CD14-positive monocyte (primary cell): Measurements from ENCODE around the gene DBT. TPM values are rescaled to one million over a fixed set of nuclear protein-coding genes. Genes with fewer than 3 reads are reported as not detected.
A peak's percentile ranks its signal among the peaks of the same experiment; 100 is the strongest.
"Not testable (repeated sequence)": the region's sequence is repeated elsewhere in the genome, so short reads cannot be mapped to it uniquely, and the experiment has no call there.

Experiments used
- DNase-seq, 3 donors: peaks; one replicate each; pipeline ENCODE4 v3.0.0-alpha.2; 2011 to 2022
- H2AFZ ChIP-seq: 2 replicates; pipeline ENCODE4 v1.6.0; 2012; ENCODE audit warnings: mild to moderate bottlenecking, low read depth, low read length, inconsistent platforms; ENCODE audit not compliant: insufficient read depth, poor library complexity, severe bottlenecking
- H3K27ac ChIP-seq, 2 donors: 1 replicate in 1 of 2; 2 replicates in 1 of 2; pipeline ENCODE4 v1.5.1; 2012 to 2013; ENCODE audit warnings: low read length in 2 of 2, control low read depth in 1 of 2, inconsistent platforms in 1 of 2, low read depth in 1 of 2, mild to moderate bottlenecking in 1 of 2
- H3K27me3 ChIP-seq, 2 donors: one replicate each; pipeline versions ENCODE4 v1.6.0 to v1.6.1; 2011 to 2013; ENCODE audit warnings: low read length in 2 of 2; ENCODE audit not compliant: control insufficient read depth in 2 of 2, insufficient read depth in 2 of 2
- H3K36me3 ChIP-seq, 2 donors: replicated peaks in 1 of 2; 1 replicate in 1 of 2; 2 replicates in 1 of 2; pipeline versions ENCODE4 v1.5.1 to v1.6.1; 2012 to 2013; ENCODE audit warnings: low read length in 2 of 2, control low read depth in 1 of 2, inconsistent platforms in 1 of 2, mild to moderate bottlenecking in 1 of 2; ENCODE audit not compliant: insufficient read depth in 2 of 2, control insufficient read depth in 1 of 2
- H3K4me1 ChIP-seq, 2 donors: 1 replicate in 1 of 2; 2 replicates in 1 of 2; pipeline versions ENCODE4 v1.5.1 to v1.6.1; 2012 to 2013; ENCODE audit warnings: low read length in 2 of 2, control low read depth in 1 of 2, inconsistent platforms in 1 of 2, mild to moderate bottlenecking in 1 of 2, moderate library complexity in 1 of 2; ENCODE audit not compliant: insufficient read depth in 2 of 2, control insufficient read depth in 1 of 2
- H3K4me2 ChIP-seq: replicated peaks from 2 replicates; pipeline ENCODE3; 2012; ENCODE audit warnings: low read length, moderate library complexity, mild to moderate bottlenecking; ENCODE audit not compliant: poor library complexity, severe bottlenecking; ENCODE audit errors: extremely low read depth
- H3K4me3 ChIP-seq, 3 experiments: fragments of 200-600 bp in 1 of 3; sonication (generic) in 1 of 3; replicated peaks in 1 of 3; 1 replicate in 2 of 3; 2 replicates in 1 of 3; pipeline ENCODE4 v1.5.1; 2011 to 2013; ENCODE audit warnings: low read length in 3 of 3, mild to moderate bottlenecking in 3 of 3, control low read depth in 2 of 3, low read depth in 2 of 3, inconsistent platforms in 1 of 3, moderate library complexity in 1 of 3
- H3K79me2 ChIP-seq: 2 replicates; pipeline ENCODE4 v1.6.0; 2012; ENCODE audit warnings: mild to moderate bottlenecking, control low read depth, inconsistent platforms, low read length, moderate library complexity; ENCODE audit not compliant: insufficient read depth
- H3K9ac ChIP-seq: 2 replicates; pipeline ENCODE4 v1.6.0; 2017; ENCODE audit warnings: low read length, mild to moderate bottlenecking; ENCODE audit not compliant: insufficient read depth, poor library complexity, severe bottlenecking
- H3K9me3 ChIP-seq, 2 donors: replicated peaks in 1 of 2; 1 replicate in 1 of 2; 2 replicates in 1 of 2; pipeline versions ENCODE4 v1.5.1 to v1.6.1; 2012 to 2013; ENCODE audit warnings: low read length in 2 of 2, control low read depth in 1 of 2; ENCODE audit not compliant: control insufficient read depth in 1 of 2, insufficient read depth in 1 of 2
- H4K20me1 ChIP-seq: 2 replicates; pipeline ENCODE4 v1.6.0; 2012; ENCODE audit warnings: mild to moderate bottlenecking, low read length, control low read depth, moderate library complexity; ENCODE audit not compliant: insufficient read depth
- H3K27ac Mint-ChIP-seq, 7 donors: one replicate each; pipeline ENCODE4 v1.8.0; 2020; ENCODE audit warnings: mild to moderate bottlenecking in 7 of 7, mixed read lengths in 7 of 7, moderate library complexity in 6 of 7, inconsistent platforms in 2 of 7
- H3K27me3 Mint-ChIP-seq, 3 donors: one replicate each; pipeline ENCODE4 v1.8.0; 2021 to 2022; ENCODE audit warnings: low read depth in 3 of 3, mild to moderate bottlenecking in 3 of 3, mixed read lengths in 3 of 3, moderate library complexity in 3 of 3, inconsistent platforms in 1 of 3
- H3K36me3 Mint-ChIP-seq, 2 donors: one replicate each; pipeline ENCODE4 v1.8.0; 2020; ENCODE audit warnings: mixed read lengths in 2 of 2, inconsistent platforms in 1 of 2, mild to moderate bottlenecking in 1 of 2
- H3K4me1 Mint-ChIP-seq: one replicate; pipeline ENCODE4 v1.8.0; 2020; ENCODE audit warnings: mild to moderate bottlenecking, mixed read lengths
- H3K4me3 Mint-ChIP-seq, 2 donors: one replicate each; pipeline ENCODE4 v1.8.0; 2020; ENCODE audit warnings: mild to moderate bottlenecking in 2 of 2, mixed read lengths in 2 of 2, moderate library complexity in 1 of 2
- H3K9me3 Mint-ChIP-seq, 7 donors: one replicate each; pipeline ENCODE4 v1.8.0; 2020 to 2022; ENCODE audit warnings: mixed read lengths in 7 of 7, mild to moderate bottlenecking in 6 of 7, moderate library complexity in 6 of 7, inconsistent platforms in 2 of 7
- CTCF ChIP-seq: fragments of 200-600 bp; IDR thresholded peaks from one replicate; pipeline ENCODE4 v1.8.0; 2022; ENCODE audit warnings: antibody characterized with exemption, mild to moderate bottlenecking
- WGBS: methylation state at CpG from one replicate; pipeline ENCODE4 v1.1.5; 2013; ENCODE audit warnings: missing lambda C conversion rate; ENCODE audit not compliant: insufficient coverage; 5-methylcytosine and 5-hydroxymethylcytosine counted together
- intact Hi-C, 2 donors: fragments of 100-400 bp; cut with micrococcal nuclease; formaldehyde crosslinking; loops; one replicate each; pipeline versions ENCODE4 v1.15.0 to v1.15.1; 2023
- polyA minus RNA-seq: library from RNA; depleted of rRNA, polyadenylated mRNA; stranded (reverse); fragments of >200 nt; gene quantifications from 2 replicates; pipeline ENCODE4 v1.2.3, GENCODE V29; 2012
- polyA plus RNA-seq, 3 donors: library from polyadenylated mRNA; depleted of rRNA in 1 of 3; unstranded in 2 of 3; stranded (reverse) in 1 of 3; fragments of 300-500 nt in 2 of 3; fragments of >200 nt in 1 of 3; fragmentation: Illumina TruSeq in 2 of 3; gene quantifications; 1 replicate in 2 of 3; 2 replicates in 1 of 3; pipeline ENCODE4 v1.2.3, GENCODE V29; 2012 to 2021
- total RNA-seq, 12 experiments: library from RNA in 1 of 12; stranded (reverse) in 1 of 12; fragments of 120-200 nt in 1 of 12; gene quantifications; one replicate each; pipeline ENCODE4 v1.2.4 and lab custom pipeline; 2013 to 2026; ENCODE audit warnings: mixed read lengths in 6 of 12, inconsistent platforms in 1 of 12

The DBT gene
- total RNA-seq (2013): 5.4 TPM
- 1 to 10 TPM; 1.1 to 2.7 (median 1.5) TPM for polyA plus RNA-seq
- polyA minus RNA-seq: 0.88 and 0.97 TPM in 2 replicates
- 2.0 to 13.3 (median 6.7) reads per million in 11 experiments for total RNA-seq (lab: John Stamatoyannopoulos, UW)

GRCh38 chr1:100249537-100250257 is at the start of gene DBT:
Gene DBT (minus strand): TSS chr1:100249834. CDS start chr1:100249820, 14 bp downstream.
- H3K27ac ChIP-seq: peak within 1 kb of the TSS; percentile 70 to 96
- peaks cover 13 to 14% of the 10 kb centered on the region in 2 donors for H3K4me1 ChIP-seq
- intact Hi-C loops: loop anchor here in 1 of 2 donors (5.0 kb wide), 1 partner anchor 117 kb away; the partner anchor contains the start of genes SASS6 and TRMT13
- H3K9me3 ChIP-seq: no peaks in the 10 kb centered on the region
- peak within 1 kb of the TSS; percentile 87 for H3K9ac ChIP-seq
- peaks cover 42% of the 10 kb centered on the region for H3K79me2 ChIP-seq
- Mint-ChIP-seq H3K36me3 (no peaks in the 10 kb centered on the region), H3K9me3 (no peaks in the 10 kb centered on the region), H3K27me3 (peaks cover 0 to 2% (median 1%) of the 10 kb centered on the region in 3 donors), H3K27ac (no peak within 1 kb of the TSS), H3K4me1 (peaks cover 10% of the 10 kb centered on the region), H3K4me3 (no peak within 1 kb of the TSS)
- no peaks in the 10 kb centered on the region for H3K36me3 ChIP-seq
- no peak for TF ChIP-seq CTCF
- H2AFZ ChIP-seq: peak within 1 kb of the TSS; percentile 98
- DNase-seq: peak; percentile 87 to 91 (median 91)
- no peaks in the 10 kb centered on the region for H3K27me3 ChIP-seq
- no peaks in the 10 kb centered on the region for H4K20me1 ChIP-seq
- peak within 1 kb of the TSS; percentile 93 for H3K4me2 ChIP-seq
- 0% methylated on average over 10 of the region's 31 CpGs for WGBS
- H3K4me3 ChIP-seq: peak within 1 kb of the TSS; percentile 79 to 97 (median 91)

DNA sequence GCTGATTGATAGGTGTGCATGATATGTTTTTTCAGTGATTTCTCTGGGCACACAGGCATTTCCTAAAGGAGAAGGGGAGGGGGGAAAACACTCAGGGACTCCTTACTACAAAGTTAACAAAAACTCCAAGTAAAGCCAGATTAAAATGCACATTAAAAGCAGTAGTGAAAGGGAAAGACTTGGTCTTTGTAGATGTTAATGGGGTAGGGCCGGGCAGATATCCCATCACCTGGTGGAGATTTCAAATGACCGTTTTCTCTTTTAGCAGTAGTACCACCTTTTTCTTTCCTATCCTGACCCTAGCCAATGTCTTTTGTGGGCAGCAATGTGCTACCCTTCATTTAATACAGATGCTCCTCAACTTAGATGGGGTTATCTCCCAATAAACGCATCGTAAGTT is 48.9 kb upstream of the DBT start:
- Histone ChIP-seq H3K36me3 (peaks cover 6% of the 10 kb centered on the region in 2 donors), H3K79me2 (no peaks in the 10 kb centered on the region), H3K9me3 (no peaks in the 10 kb centered on the region), H3K4me2 (no peak overlapping the region), H3K27ac (no peak overlapping the region), H3K4me1 (no peaks in the 10 kb centered on the region), H3K27me3 (no peaks in the 10 kb centered on the region), H3K4me3 (no peak overlapping the region), H4K20me1 (no peaks in the 10 kb centered on the region), H3K9ac (no peak overlapping the region), H2AFZ (no peak overlapping the region)
- TF ChIP-seq CTCF: no peak
- intact Hi-C loops: no loop called here
- no peak for DNase-seq
- Mint-ChIP-seq H3K4me3 (no peak overlapping the region), H3K4me1 (no peaks in the 10 kb centered on the region), H3K9me3 (peaks cover 0 to 2% (median 0%) of the 10 kb centered on the region in 7 donors), H3K27ac (no peak overlapping the region), H3K27me3 (no peaks in the 10 kb centered on the region), H3K36me3 (peaks cover 7 to 18% of the 10 kb centered on the region in 2 donors)
- WGBS: no CpG with 5 or more reads among the region's 4 CpGs

DNA sequence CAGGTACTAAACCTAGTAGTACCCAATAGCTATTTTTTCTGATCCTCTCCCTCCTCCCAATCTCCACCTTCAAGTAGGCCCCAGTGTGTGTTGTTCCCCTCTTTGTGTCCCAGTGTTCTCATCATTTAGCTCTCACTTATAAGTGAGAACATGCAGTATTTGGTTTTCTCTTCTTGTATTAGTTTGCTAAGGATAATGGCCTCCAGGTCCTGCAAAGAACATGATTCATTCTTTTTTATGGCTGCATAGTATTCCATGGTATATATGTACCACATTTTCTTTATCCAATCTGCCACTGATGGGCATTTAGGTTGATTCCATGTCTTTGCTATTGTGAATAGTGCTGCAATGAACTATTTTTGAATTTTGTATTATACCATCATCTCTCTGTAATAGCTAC is 47.4 kb upstream of the DBT start:
- DNase-seq, H3K79me2 ChIP-seq, H3K27me3 ChIP-seq, H2AFZ ChIP-seq, H3K4me2 ChIP-seq, H3K27ac ChIP-seq, H3K4me3 ChIP-seq, H3K27me3 Mint-ChIP-seq, H3K9ac ChIP-seq, H4K20me1 ChIP-seq, H3K4me3 Mint-ChIP-seq, intact Hi-C loops, H3K4me1 ChIP-seq, H3K4me1 Mint-ChIP-seq, H3K9me3 ChIP-seq, H3K27ac Mint-ChIP-seq, H3K9me3 Mint-ChIP-seq: not testable (repeated sequence)
- peaks cover 20% of the 10 kb centered on the region in 2 donors for H3K36me3 ChIP-seq
- H3K36me3 Mint-ChIP-seq: peaks cover 18 to 33% of the 10 kb centered on the region in 2 donors
